Measurements from ENCODE around the gene LAMB3. TPM values are rescaled to one million over a fixed set of nuclear protein-coding genes. Genes with fewer than 3 reads are reported as not detected.

Gene LAMB3
- total and polyA plus RNA-seq, 2 experiments from 2014 or later: 0.21 to 0.48 TPM

GRCh38 chr1:209587789-209588188, 64.4 kb downstream of the LAMB3 start:
- Histone ChIP-seq H3K9me3 (ENCODE audit: low read depth) (no peaks in the 10 kb centered on the region), H3K27ac (no peak overlapping the region), H3K4me3 (no peak overlapping the region), H3K4me1 (ENCODE audit: low read depth) (peaks cover 15% of the 10 kb centered on the region), H3K27me3 (no peaks in the 10 kb centered on the region), H3K36me3 (no peaks in the 10 kb centered on the region)
- TF ChIP-seq CTCF (IDR thresholded peaks at IDR 0.05; ENCODE audit: low read depth, low read length): no peak
- no peak for DNase-seq (ENCODE audit: low read depth in 1 of 2, low spot score in 1 of 2)

GRCh38 chr1:209586221-209586740, 65.9 kb downstream of the LAMB3 start:
- no peak for TF ChIP-seq CTCF (IDR thresholded peaks at IDR 0.05; ENCODE audit: low read depth, low read length)
- Histone ChIP-seq H3K4me3 (no peak overlapping the region), H3K4me1 (ENCODE audit: low read depth) (peaks cover 15% of the 10 kb centered on the region)

GRCh38 chr1:209585672-209586071, 66.6 kb downstream of the LAMB3 start:
- TF ChIP-seq CTCF (IDR thresholded peaks at IDR 0.05; ENCODE audit: low read depth, low read length): peak; percentile 17
- Histone ChIP-seq H3K4me3 (peak overlapping the region; percentile 9), H3K36me3 (no peaks in the 10 kb centered on the region), H3K27ac (no peak overlapping the region), H3K27me3 (peaks cover 3% of the 10 kb centered on the region), H3K4me1 (ENCODE audit: low read depth) (peaks cover 15% of the 10 kb centered on the region), H3K9me3 (ENCODE audit: low read depth) (no peaks in the 10 kb centered on the region)
- DNase-seq (ENCODE audit: low read depth in 1 of 2, low spot score in 1 of 2): peak; percentile 56 to 80

More at GRCh38 chr1:209586221-209586740, 65.9 kb downstream of the LAMB3 start:
- no peak overlapping the region for H3K27ac ChIP-seq
- no peaks in the 10 kb centered on the region for H3K36me3 ChIP-seq
- peaks cover 3% of the 10 kb centered on the region for H3K27me3 ChIP-seq
- DNase-seq (ENCODE audit: low read depth in 1 of 2, low spot score in 1 of 2): no peak
- no peaks in the 10 kb centered on the region for H3K9me3 ChIP-seq (ENCODE audit: low read depth)

- Histone ChIP-seq H3K36me3 (no peaks in the 10 kb centered on the region), H3K27ac (no peak overlapping the region), H3K9me3 (ENCODE audit: low read depth) (no peaks in the 10 kb centered on the region), H3K4me3 (peak overlapping the region; percentile 9), H3K27me3 (peaks cover 3% of the 10 kb centered on the region), H3K4me1 (ENCODE audit: low read depth) (peaks cover 15% of the 10 kb centered on the region)
- no peak for DNase-seq (ENCODE audit: low read depth in 1 of 2, low spot score in 1 of 2)
- no peak for TF ChIP-seq CTCF (IDR thresholded peaks at IDR 0.05; ENCODE audit: low read depth, low read length)
These were observed 67.0 kb downstream of the LAMB3 start for GRCh38 chr1:209585197-209585596.

- Histone ChIP-seq H3K27ac (no peak overlapping the region), H3K9me3 (ENCODE audit: low read depth) (no peaks in the 10 kb centered on the region), H3K36me3 (no peaks in the 10 kb centered on the region), H3K27me3 (peaks cover 3% of the 10 kb centered on the region), H3K4me1 (ENCODE audit: low read depth) (peaks cover 15% of the 10 kb centered on the region), H3K4me3 (peak overlapping the region; percentile 38)
- no peak for TF ChIP-seq CTCF (IDR thresholded peaks at IDR 0.05; ENCODE audit: low read depth, low read length)
- DNase-seq (ENCODE audit: low read depth in 1 of 2, low spot score in 1 of 2): no peak
These were observed 68.0 kb downstream of the LAMB3 start for GRCh38 chr1:209584231-209584672.
